ENCODE measurements around the gene ACBD3.

DNA sequence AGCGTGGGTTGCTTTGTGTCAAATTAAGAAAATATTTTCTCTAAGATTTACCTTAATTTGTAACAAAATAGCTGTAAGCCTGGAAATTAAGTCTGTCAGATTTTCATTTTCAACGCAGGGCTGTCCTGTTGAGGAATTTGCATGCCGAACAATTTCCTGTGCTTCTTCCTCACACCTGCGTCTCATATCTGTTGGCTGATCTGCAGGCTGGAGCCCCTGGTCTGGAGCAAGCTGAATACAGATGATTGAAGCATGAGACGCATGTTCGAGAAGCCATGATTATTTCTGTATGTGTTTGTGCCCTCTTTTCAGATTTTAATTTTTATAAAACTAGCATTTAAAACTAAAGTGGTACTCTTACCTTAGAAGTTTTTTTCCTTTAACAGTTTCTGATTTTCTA lies 46.8 kb upstream of the ACBD3 start:
- TF ChIP-seq EZH2 (IDR thresholded peaks at IDR 0.05; ENCODE audit: insufficient read depth, poor library complexity, severe bottlenecking) (no peak), EZH2phosphoT487 (IDR thresholded peaks at IDR 0.05; ENCODE audit: insufficient read depth, low read depth) (no peak)
